HTERT RPE-1 (cell line): ENCODE data around the gene PIAS4.

Experiments used
- in situ Hi-C: fragments of 300-500 bp; cut with MboI; formaldehyde crosslinking; loops from 4 replicates; pipeline ENCODE4 v1.14.3; 2020; ENCODE audit warnings: low sequenced_read_pairs

The PIAS4 gene

DNA sequence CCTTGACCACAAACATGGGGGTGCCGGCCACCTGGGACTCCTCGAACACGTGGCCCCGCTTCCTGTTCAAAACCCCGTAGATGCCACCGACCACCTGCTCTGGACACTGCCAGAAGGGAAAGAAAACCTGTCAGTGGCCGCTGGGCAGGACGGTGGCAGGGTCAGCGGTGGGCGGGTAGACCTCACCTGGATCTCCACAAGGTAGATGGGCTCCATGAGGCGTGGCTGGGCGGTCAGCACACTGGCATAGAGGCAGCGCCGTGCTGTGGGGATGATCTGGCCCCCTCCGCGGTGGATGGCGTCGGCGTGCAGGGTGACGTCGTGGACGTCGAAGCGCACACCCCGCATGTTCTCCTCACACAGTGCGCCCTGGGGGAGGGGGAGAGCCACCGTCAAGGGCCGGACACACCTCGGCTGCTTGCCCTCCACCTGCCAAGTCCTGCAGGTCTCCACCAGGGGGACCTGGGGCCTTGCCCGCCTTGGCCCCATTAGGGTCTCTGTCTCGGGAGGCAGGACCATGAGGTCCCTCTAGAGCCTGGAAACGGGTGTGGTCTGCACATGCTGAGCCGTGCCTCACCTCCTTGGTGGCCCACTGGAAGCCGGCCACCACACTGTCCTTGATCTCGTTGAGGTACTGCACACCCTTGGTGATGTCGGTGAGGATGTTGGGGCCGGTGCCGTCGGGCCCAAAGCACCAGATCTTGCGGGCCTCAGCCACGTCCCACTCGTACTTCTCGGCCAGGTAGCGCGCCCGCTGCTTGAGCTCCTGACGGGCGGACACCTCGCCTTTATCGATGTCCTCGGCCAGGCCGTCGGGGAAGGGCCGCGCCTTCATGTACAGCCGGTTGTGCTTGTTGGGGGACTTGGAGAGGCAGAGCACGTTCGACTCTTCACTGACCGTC is 30.0 kb upstream of the PIAS4 start:
- in situ Hi-C loops = no loop called here

DNA sequence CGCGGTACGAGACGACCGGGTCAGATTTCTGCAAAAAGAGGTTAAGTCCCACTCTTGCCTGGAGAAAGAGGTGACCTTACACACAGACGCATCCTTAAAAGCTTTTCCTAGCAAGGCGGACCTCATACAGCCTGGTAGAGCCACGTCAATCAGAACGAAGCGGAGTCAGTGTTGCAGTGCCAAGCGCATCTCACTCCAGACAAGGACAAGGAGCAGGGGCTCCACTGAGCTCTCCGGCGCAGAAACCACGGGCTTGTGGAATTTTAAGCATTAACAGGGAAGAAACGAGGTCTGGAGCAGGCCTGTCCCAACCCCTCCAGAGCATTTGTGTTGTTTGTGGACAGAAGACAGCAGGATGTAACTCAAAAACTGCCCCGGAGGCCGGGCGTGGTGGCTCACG is 29.4 kb upstream of the PIAS4 start:
- in situ Hi-C loops = no loop called here

DNA sequence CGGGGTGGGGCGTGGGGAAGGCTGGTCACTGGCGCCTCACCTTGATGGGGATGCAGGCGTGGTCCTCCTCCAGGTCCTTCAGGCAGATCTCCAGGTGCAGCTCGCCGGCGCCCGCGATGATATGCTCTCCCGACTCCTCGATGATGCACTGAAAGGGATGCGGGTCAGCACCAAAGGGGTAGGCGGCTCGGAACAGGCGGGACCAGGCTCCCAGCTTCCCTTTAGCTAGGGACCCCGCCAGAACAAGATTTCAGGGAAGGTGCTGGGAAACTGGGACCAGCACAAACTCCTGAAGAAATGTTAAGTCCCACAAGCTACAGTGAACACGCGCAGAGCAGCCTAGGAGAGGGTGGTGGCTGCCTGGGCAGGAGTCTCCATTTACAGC is 28.3 kb upstream of the PIAS4 start:
- in situ Hi-C loops = no loop called here

DNA sequence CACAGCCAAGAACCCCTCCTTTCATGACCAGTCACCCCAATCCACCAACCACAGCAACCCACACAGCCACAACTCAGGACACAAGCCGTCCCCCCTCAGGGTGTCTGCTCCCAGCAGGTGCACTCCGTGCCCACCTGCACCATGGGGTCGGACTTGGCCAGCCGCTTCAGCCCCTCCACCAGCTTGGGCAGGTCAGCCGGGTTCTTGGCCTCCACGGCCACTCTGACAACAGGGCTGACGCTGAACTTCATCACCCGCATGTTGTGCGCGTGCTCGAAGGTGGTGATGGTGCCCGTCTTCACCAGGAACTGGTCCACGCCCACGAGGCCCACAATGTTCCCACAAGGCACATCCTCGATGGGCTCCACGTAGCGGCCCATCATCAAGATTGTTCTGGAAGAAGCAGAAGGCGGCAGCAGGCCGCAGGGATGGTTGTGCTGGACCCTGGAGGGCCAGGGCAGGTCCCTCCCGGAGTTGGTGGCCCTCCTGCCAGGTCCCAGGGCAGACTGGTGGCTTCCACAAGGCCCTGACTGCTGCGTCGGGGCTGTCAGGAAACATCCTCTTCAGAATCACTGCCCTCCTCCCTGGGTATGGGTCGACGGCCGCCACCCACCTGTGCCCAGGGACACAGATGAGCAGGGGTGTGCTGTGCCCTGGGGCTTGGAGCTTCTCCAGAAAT is 27.7 kb upstream of the PIAS4 start:
- in situ Hi-C loops = no loop called here

DNA sequence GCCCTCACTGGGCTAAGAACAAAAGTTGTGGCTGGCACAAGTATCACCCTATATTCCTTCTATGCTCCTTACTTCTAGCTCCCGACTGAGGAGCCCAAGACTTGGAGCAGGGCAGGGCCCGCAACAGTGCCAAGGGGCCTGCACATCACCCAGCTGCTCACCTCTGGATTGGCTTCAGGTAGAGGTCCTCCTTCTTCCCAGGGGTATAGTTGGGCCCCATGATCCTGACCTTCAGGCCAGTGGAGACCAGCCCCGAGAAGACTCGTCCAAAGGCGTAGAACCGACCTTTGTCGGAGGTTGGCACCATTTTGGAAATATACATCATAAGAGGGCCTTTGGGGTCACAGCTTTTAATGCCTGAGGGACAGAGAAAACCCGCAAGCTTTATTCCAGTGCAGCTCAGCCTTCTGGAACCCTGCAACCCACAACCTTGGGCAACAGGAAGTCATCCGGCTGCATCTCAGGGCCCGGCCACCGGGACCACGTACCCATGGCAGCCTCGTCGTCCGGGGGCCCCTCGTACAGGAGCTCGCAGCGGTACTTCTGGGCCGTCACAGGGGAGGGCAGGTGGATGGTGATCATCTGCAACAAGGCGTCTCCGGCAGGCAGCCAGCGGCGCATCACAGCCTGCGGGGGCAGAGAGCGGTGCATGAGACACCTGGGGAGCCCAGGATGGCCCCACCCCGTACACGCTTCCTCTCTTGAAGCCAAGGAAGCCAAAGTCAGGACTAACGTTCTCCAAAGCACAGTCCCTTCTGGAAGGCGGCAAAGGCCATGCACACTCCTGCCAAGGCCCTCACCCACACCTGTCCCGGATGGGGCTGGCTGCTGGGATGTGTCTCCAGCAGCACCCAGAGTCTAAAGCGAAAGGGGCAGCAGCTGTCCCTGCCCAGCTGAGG is 26.9 kb upstream of the PIAS4 start:
- in situ Hi-C loops = no loop called here

DNA sequence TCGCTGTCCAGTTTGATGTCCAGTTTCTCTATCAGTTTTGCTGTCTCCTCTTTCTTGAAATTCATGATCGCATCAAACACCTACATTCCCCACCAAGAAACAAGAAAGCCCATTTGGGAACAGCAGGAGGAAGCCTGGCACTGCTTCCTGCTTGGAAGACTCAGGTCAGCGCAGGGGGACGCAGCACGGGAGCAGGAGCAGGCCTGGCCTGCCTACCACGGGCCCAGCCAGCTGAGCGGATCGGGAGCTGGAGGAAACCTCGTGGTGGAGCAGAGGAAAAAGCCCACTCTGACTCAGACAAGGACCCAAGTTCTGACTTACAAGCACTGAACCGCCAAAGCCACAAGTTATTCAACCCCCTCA is 26.2 kb upstream of the PIAS4 start:
- in situ Hi-C loops = no loop called here

DNA sequence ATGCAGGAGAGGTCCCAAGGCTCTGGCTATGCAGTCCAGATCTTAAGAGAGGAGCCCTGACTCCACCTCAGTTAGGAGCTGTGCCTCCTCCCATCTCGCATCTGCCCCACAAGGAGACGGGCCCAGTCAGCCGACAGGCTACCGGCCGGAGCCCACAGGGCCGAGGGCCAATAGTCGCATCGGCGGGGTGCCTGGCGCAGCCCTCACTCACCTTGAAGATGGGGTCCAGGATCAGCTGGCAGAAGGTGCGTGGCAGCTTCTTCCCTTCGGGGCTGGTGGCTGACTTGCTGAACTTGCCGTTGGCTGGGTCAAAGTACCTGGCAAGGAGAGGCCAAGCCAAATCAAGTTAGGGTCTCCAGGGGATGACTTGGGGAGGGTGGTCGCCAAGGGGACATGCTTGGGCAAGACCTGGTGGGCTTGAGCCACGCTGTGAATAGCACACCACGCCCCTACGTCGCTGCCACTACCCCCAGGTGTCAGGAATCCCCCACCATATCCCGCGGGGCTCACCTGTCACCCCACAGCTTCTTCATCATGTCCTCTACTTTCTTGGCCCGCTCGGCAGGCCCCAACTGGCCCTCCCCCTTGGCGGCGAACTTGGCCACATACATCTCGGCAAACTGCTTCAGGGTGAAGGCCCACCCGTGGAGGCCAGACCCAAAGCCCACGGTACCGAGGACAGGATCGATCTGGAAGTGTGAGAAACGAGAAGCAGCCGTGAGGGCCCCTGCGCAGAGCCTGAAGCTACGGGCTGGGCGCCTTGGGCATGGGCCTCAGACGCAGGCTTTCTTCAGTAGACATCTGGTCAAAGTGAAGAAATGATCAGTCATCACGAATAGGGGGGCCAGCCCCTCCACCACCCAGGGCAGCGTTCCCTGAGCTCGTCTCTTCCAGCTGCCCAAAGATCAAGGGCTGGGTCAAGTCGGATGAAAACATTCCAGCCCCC is 25.5 kb upstream of the PIAS4 start:
- in situ Hi-C loops = no loop called here

DNA sequence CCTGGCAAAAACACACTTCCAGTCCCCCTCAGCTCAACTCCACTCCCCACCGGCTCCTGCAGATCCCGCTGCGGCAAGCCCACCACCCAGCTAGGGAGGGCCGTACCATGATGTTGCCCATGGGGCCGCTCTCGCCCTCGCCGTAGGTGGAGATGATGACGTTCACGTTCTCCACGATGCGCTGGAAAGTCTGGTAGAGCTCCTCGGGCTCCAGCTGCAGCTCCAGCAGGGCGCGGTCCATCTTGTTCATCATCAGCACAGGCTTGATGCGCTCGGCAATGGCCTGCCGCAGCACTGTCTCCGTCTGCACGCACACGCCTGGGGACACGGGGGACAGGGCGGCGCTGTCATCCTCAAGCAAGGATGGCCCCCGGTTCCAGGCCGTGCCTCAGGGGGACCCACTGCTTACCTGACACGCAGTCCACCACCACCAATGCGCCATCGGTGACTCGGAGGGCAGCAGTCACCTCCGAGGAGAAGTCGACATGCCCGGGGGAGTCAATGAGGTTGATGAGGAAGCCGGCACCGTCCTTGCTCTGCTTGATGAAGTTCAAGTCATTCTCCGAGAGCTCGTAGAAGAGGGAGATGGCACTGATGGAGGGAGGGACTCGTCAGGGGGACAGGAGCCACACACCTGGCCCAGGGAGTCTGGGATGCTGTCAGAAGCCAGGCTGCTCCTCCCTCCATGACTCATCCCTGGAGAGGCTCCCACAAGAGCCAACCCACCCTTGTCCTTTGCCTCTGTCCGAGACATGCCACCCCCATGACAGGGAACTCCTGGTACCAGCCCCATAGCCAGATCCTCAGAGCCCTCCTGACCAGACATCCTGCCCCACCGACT is 24.6 kb upstream of the PIAS4 start:
- in situ Hi-C loops = no loop called here

DNA sequence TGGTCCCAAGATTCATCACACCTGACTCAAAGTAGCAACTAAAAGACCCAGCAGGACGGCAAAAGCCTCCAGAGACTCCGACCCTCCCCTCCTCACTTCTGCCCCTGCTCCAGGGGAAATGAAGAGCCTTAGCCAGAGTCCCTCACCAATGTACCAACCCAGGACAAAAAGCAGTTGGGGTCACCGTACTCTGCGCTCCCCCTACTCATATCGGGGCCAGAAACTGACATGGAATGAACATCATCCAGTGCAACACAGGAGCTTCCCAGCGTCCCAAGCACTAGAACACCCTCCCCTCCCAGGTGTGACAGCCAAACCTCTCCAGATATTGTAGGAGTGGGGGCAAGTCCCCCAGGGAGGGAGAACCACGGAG is 24.0 kb upstream of the PIAS4 start:
- in situ Hi-C loops = no loop called here

DNA sequence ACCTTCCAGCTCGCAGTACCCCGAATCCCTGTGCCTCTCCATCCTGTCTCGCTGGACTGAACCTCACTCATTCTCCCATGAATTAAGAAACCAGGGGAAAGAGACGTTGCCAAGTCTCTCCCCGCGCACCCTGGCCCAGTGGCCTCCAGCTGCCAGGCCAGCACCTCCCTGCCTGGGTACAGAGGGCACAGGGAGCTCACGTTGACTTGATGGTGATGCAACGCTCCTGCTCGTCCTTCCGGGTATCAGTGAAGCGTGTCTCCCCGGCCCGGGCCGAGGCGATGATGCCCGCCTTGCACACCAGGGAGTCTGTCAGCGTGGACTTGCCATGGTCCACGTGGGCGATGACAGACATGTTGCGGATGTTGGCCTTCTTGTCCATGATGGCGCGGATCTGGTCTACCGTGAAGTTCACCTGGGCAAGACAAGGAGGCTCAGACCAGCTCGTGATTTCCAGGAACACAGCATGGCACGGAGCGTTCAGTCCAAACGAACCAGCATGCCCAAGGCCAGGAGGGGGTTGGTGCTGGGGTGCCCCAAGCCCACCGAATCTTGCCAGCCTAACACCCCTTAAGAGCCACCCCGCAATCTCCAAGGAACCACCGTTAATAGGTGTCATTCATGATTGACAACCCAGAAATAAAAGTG is 23.5 kb upstream of the PIAS4 start:
- in situ Hi-C loops = no loop called here

DNA sequence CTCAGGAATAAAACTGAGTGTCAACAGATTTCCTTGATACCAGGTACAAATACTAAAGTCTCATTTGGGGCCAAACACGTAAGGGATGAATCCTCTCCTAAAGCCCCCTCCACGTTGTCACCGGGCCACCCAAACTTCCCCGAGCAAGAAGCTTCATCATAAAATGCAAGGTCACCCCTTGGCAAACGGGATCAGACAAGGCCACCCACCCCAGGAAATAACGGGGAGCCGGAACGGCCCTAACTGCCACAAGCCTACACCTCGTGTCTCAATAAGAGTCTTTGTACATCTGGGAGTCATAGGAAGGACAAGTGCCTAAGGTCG is 23.0 kb upstream of the PIAS4 start:
- in situ Hi-C loops = no loop called here

DNA sequence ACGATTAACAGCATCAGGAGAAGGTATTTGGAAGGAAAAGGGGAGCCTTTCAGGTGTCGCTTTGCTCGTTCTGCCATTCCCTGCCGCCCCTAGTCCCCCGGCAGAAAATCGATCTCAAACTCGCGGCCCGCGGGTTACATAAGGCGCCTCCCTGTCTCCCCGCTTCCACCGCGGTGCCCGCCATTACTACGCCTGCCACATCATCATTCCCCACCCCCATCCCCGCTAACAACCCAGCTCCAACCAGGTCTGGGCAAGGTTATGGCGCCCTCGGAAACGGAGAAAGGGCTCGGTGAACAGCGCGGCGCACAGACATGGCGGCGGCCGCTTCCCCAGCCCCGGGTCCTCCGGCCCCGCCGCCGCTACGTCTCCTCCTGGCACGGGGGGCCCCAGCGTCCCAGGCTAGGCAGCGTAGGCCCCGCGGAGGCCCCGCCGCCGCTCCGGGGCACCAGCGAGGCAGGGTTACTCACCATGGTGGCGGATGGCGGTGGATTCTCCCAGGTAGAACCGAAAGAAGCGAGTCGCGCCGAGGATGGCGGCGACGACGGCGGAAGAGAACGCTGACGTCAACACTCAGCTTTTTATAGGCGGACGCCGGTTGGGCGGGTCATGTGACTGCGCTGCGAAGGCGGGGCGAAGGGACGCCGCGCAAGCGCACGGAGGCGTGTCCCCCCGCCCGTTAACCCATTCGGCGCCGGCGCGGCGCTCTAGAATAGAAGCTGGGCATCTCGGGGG is 22.5 kb upstream of the PIAS4 start, which contains the start of gene EEF2:
Gene EEF2 (minus strand): TSS at position 556 of the 735 bp plus-strand sequence. CDS start 83 bp downstream, at position 473.
- in situ Hi-C loops = no loop called here

DNA sequence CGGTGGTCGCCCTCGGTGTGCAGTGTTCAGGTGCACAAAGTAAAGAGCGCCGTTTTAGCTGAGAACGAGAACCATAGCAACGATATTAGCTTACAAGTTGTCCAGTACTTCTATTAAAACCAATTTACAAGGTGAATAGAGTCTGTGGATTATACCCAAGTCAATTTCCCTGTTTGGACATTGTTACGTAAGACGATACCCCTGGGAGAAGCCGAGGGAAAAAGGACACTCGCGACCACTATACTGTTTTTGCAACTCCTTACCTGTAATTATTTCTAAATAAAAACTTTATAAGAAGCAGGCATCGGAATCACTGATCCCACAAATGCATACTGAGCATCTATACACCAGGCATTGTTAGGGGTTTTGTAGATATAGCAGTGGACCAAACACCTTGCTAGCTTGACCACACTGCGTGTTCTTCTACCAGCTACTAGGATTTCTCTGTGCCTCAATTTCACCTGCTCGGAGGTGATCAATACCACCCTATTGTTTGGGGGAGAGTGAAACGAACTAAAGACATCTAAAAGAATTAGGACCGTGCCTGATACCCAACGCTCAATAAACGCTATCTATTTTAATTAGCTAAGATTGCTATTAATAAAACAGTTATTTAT is 21.8 kb upstream of the PIAS4 start:
- in situ Hi-C loops = no loop called here

DNA sequence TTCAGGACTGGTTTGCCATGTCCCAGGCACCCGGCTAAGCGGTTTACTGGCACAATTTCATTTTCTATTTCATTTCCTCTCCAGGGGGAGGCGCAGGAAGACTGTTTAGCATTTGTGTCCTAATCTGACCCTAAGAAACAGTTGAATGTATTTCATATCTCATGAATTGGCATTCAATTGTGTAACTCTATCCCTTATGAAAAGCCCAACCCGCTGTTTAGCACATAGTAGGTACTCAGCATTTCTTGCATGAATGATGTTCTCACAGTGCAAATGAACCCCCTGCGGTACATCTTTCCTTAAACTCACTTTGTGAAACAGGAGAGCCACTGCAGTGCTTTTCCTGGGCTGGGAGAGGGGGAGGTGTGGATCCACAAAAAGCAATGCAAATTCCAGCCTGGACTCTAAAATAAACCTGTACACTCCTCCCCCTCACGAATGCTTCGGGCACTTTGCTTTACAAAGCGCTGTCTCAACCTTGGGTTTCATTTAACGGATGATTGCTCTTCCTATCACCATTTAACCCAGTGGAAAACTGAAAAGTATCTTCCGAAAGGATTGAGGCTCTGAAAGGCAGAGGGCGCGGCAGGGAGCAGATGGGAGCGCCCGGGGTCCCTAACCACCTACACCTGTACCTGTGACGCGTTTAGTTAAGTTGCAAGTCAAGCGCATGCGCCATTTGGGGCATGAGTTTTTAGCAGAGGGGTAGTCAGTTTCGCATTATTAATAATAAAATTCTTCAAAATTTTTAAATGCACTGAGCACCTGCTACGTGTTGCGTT is 21.1 kb upstream of the PIAS4 start:
- in situ Hi-C loops = no loop called here

DNA sequence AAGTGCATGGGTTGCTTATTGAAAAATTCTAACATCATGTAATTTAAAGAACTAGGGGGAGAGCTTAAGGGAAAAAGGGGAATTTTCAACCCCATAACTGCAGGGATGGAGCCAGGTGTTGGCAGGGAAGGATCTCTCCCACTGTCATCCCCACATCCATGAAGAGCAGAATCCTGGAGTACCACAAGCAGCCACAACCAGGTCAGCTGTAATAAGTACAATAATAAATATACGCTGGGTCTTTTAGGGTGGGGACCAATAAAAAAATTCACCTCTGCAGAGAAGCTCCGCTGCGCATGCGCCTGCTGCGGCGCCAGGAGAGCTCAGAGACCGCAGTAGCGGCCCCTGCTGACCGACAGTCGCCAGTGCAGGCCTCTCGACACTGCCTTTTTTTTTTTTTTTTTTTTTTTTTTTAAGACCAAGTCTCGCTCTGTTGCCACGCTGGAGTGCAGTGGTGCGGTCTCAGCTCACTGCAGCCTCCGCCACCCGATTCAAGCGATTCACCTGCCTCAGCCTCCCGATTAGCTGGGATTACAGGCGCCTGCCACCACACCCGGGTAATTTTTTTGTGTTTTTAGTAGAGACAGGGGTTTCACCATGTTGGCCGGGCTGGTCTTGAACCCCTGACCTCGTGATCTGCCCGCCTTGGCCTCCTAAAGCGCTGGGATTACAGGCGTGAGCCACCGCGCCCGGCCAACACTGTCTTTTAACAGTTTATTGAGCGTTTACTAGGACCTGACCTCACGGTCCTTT is 19.7 kb upstream of the PIAS4 start:
- in situ Hi-C loops = no loop called here

DNA sequence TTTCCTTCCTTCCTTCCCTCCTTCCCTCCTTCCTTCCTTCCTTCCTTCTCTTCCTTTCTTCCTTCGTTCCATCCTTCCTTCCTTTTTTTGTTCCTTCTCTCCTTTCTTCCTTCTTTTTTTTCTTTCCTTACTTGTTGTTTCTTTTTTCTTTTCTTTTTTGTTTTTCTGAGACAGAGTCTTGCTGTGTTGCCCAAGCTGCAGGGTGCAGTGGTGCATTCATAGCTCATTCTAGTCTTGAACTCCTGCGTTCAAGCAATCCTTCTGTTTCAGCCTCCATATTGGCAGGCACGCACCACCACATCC is 16.8 kb upstream of the PIAS4 start:
- in situ Hi-C loops = no loop called here

DNA sequence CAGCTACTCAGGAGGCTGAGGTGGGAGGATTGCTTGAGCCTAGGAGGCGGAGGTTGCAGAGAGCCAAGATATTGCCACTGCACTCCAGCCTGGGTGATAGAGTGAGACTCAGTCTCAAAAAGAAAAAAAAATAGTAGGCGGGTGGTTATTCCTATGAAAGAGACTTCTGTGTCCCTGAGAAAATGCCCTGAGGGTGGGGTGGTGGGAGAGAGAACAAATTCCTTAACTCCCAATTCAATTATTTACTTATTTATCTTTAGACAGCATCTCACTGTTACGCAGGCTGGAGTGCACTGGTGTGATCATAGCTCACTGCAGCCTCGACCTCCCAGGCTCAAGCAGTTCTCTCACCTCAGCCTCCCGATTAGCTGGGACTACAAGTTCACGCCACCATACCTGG is 11.9 kb upstream of the PIAS4 start:
- in situ Hi-C loops = no loop called here
